GM18502 (cell line): ENCODE data around the gene TNFRSF18.

ENCODE experiments used
- ATAC-seq: cut with Tn5 transposase; IDR thresholded peaks from one replicate; pipeline ENCODE4 v1.9.1; 2021; ENCODE audit warnings: mild to moderate bottlenecking; ENCODE audit not compliant: unreplicated experiment, poor library complexity

TNFRSF18 gene

DNA sequence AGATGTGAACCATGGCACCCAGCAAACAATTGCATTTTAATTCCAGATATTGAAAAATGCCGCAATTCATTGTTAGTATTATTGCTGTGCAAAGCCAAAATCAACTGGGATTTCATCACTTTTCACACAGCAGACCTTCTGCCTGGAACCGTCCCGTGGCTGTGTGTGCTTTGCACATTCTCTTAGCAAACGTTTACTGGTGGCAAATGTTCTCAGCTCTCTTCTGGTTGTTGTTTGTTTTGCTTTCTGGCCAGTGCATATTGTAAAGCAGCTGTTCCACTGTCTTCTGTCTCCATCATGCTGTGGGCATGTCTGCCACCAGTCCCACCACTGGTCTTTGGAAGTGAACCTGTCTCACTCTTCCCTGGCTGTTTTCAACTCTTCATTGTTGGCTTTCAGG lies 52.5 kb downstream of the TNFRSF18 start:
- no peak for ATAC-seq
